ENCODE measurements around the gene ADTRP.

- TF ChIP-seq USF1 (CRISPR knock-in tag; IDR thresholded peaks at IDR 0.05) (no peak), SMAD3 (CRISPR knock-in tag; IDR thresholded peaks at IDR 0.05; ENCODE audit: borderline replicate concordance) (no peak), NR3C1 (CRISPR knock-in tag; conservative IDR thresholded peaks at IDR 0.05; ENCODE audit: low read depth) (no peak), FOXP4 (CRISPR knock-in tag; IDR thresholded peaks at IDR 0.05) (no peak), FOXP1 (CRISPR knock-in tag; IDR thresholded peaks at IDR 0.05; ENCODE audit: borderline replicate concordance) (no peak), ZBTB21 (CRISPR knock-in tag; IDR thresholded peaks at IDR 0.05; ENCODE audit: borderline replicate concordance) (no peak), SP1 (CRISPR knock-in tag; conservative IDR thresholded peaks at IDR 0.05) (no peak), ZNF219 (CRISPR knock-in tag; IDR thresholded peaks at IDR 0.05; ENCODE audit: borderline replicate concordance) (no peak), NFE2L1 (CRISPR knock-in tag; IDR thresholded peaks at IDR 0.05) (no peak), ATF1 (CRISPR knock-in tag; IDR thresholded peaks at IDR 0.05) (no peak), USF2 (CRISPR knock-in tag; IDR thresholded peaks at IDR 0.05) (no peak)
- TF ChIP-seq, protein P1, sequence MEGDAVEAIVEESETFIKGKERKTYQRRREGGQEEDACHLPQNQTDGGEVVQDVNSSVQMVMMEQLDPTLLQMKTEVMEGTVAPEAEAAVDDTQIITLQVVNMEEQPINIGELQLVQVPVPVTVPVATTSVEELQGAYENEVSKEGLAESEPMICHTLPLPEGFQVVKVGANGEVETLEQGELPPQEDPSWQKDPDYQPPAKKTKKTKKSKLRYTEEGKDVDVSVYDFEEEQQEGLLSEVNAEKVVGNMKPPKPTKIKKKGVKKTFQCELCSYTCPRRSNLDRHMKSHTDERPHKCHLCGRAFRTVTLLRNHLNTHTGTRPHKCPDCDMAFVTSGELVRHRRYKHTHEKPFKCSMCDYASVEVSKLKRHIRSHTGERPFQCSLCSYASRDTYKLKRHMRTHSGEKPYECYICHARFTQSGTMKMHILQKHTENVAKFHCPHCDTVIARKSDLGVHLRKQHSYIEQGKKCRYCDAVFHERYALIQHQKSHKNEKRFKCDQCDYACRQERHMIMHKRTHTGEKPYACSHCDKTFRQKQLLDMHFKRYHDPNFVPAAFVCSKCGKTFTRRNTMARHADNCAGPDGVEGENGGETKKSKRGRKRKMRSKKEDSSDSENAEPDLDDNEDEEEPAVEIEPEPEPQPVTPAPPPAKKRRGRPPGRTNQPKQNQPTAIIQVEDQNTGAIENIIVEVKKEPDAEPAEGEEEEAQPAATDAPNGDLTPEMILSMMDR (IDR thresholded peaks at IDR 0.05) = no peak
- TF ChIP-seq, protein P2, sequence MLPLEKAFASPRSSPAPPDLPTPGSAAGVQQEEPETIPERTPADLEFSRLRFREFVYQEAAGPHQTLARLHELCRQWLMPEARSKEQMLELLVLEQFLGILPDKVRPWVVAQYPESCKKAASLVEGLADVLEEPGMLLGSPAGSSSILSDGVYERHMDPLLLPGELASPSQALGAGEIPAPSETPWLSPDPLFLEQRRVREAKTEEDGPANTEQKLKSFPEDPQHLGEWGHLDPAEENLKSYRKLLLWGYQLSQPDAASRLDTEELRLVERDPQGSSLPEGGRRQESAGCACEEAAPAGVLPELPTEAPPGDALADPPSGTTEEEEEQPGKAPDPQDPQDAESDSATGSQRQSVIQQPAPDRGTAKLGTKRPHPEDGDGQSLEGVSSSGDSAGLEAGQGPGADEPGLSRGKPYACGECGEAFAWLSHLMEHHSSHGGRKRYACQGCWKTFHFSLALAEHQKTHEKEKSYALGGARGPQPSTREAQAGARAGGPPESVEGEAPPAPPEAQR (CRISPR knock-in tag; IDR thresholded peaks at IDR 0.05) = no peak
- TF ChIP-seq, protein P3, sequence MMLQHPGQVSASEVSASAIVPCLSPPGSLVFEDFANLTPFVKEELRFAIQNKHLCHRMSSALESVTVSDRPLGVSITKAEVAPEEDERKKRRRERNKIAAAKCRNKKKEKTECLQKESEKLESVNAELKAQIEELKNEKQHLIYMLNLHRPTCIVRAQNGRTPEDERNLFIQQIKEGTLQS (CRISPR knock-in tag; conservative IDR thresholded peaks at IDR 0.05) = no peak
Observed at GRCh38 chr6:11727998-11728961, 50.3 kb downstream of the ADTRP start.
